ENCODE results near the gene CCRL2.
"Not testable (repeated sequence)": the region's sequence is repeated elsewhere in the genome, so short reads cannot be mapped to it uniquely, and the experiment has no call there.

The CCRL2 gene

GRCh38 chr3:46375814-46376213 is 31.2 kb upstream of the CCRL2 start:
- in situ Hi-C loops (cut with HindIII; ENCODE audit: low sequenced_read_pairs): no loop called here

- in situ Hi-C loops (cut with HindIII; ENCODE audit: low sequenced_read_pairs): no loop called here
Observed at GRCh38 chr3:46378426-46378942, 28.6 kb upstream of the CCRL2 start.

- in situ Hi-C loops (cut with HindIII; ENCODE audit: low sequenced_read_pairs): loop anchor here (5.0 kb wide), 1 partner anchor 48 kb away; no protein-coding TSS in a partner anchor
Observed at GRCh38 chr3:46380471-46381221, 26.4 kb upstream of the CCRL2 start.

GRCh38 chr3:46381625-46382024 is 25.4 kb upstream of the CCRL2 start:
- in situ Hi-C loops (cut with HindIII; ENCODE audit: low sequenced_read_pairs): loop anchor here (5.0 kb wide), 1 partner anchor 49 kb away; no protein-coding TSS in a partner anchor

- in situ Hi-C loops (cut with HindIII; ENCODE audit: low sequenced_read_pairs): loop anchor here (5.0 kb wide), 1 partner anchor 51 kb away; no protein-coding TSS in a partner anchor
Observed at GRCh38 chr3:46383211-46383950, 23.7 kb upstream of the CCRL2 start.

- in situ Hi-C loops (cut with HindIII; ENCODE audit: low sequenced_read_pairs): loop anchor here (5.0 kb wide), 1 partner anchor 52 kb away; no protein-coding TSS in a partner anchor
Observed at GRCh38 chr3:46383951-46384330, 23.1 kb upstream of the CCRL2 start.

- in situ Hi-C loops (cut with HindIII; ENCODE audit: low sequenced_read_pairs): no loop called here
Observed at GRCh38 chr3:46386205-46386604, 20.9 kb upstream of the CCRL2 start.

GRCh38 chr3:46388847-46389246 is 18.2 kb upstream of the CCRL2 start:
- in situ Hi-C loops (cut with HindIII; ENCODE audit: low sequenced_read_pairs): not testable (repeated sequence)

- in situ Hi-C loops (cut with HindIII; ENCODE audit: low sequenced_read_pairs): no loop called here
Observed at GRCh38 chr3:46389306-46389705, 17.8 kb upstream of the CCRL2 start.

- in situ Hi-C loops (cut with HindIII; ENCODE audit: low sequenced_read_pairs): not testable (repeated sequence)
Observed at GRCh38 chr3:46391526-46391925, 15.5 kb upstream of the CCRL2 start.

GRCh38 chr3:46393011-46393410 is 14.0 kb upstream of the CCRL2 start:
- in situ Hi-C loops (cut with HindIII; ENCODE audit: low sequenced_read_pairs): no loop called here

- in situ Hi-C loops (cut with HindIII; ENCODE audit: low sequenced_read_pairs): no loop called here
Observed at GRCh38 chr3:46393554-46394434, 13.3 kb upstream of the CCRL2 start.

- in situ Hi-C loops (cut with HindIII; ENCODE audit: low sequenced_read_pairs): no loop called here
Observed at GRCh38 chr3:46395210-46395661, 11.8 kb upstream of the CCRL2 start.

- in situ Hi-C loops (cut with HindIII; ENCODE audit: low sequenced_read_pairs): no loop called here
Observed at GRCh38 chr3:46395766-46396530, 11.1 kb upstream of the CCRL2 start.

- in situ Hi-C loops (cut with HindIII; ENCODE audit: low sequenced_read_pairs): no loop called here
Observed at GRCh38 chr3:46397111-46397510, 9.9 kb upstream of the CCRL2 start.

GRCh38 chr3:46398186-46398955 is 8.7 kb upstream of the CCRL2 start:
- in situ Hi-C loops (cut with HindIII; ENCODE audit: low sequenced_read_pairs): no loop called here

GRCh38 chr3:46399098-46399497 is 8.0 kb upstream of the CCRL2 start:
- in situ Hi-C loops (cut with HindIII; ENCODE audit: low sequenced_read_pairs): no loop called here

- in situ Hi-C loops (cut with HindIII; ENCODE audit: low sequenced_read_pairs): no loop called here
Observed at GRCh38 chr3:46399557-46399956, 7.5 kb upstream of the CCRL2 start.
